HT-29 (cell line): ENCODE measurements around the gene NOL9. TPM values are rescaled to one million over a fixed set of nuclear protein-coding genes. Genes with fewer than 3 reads are reported as not detected.
"Not testable (repeated sequence)": the region's sequence is repeated elsewhere in the genome, so short reads cannot be mapped to it uniquely, and the experiment has no call there.

Source experiments
- DNase-seq: peaks from one replicate; pipeline ENCODE4 v3.0.0-alpha.2; 2015; ENCODE audit warnings: low spot score
- total RNA-seq: library from RNA; depleted of rRNA; stranded (reverse); fragments of >200 nt; shearing (Covaris generic); gene quantifications from 2 replicates; pipeline ENCODE4 v1.2.3, GENCODE V29; 2014; rRNA removed

The NOL9 gene
- 21.0 and 23.7 TPM in 2 replicates for total RNA-seq

GRCh38 chr1:6554031-6554906 is at the start of gene NOL9:
Gene NOL9, minus strand, starts transcription at chr1:6554513. Its CDS starts 11 bp downstream, at chr1:6554502.
- DNase-seq: peak; percentile 93

DNA sequence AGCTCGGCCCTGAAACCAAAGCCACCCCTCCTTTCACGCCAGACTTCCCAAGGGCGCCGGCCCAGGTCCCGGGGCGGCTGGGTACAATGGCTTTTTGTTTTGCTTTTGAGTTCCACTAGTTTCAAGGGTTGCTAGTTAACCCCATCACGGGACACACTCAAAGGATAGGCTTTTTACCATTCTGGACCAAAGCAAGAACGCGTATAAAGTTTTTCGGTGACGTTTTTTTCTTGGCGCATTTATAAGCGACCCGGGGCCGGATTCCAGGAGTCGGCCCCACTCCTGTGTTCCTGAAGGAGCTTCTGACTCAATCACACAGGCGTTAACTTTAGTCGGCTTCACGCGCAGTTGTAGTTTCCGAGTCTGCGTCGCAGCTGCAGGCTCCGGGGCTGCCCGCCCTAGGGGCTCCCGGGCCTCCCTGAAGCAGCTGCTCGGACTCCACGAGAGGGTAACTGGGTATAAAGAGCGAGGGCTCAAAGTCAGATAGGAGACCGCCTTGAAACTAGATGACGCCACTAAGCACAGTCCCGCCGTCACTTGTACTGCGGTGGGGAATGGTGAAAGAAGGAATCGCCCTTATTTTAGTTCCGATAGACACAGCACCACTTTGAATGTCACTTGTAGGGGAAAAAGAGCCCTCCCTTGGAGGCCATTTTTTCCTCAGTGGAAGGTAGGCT is 49.1 kb upstream of the NOL9 start:
- peak; percentile 75 for DNase-seq

DNA sequence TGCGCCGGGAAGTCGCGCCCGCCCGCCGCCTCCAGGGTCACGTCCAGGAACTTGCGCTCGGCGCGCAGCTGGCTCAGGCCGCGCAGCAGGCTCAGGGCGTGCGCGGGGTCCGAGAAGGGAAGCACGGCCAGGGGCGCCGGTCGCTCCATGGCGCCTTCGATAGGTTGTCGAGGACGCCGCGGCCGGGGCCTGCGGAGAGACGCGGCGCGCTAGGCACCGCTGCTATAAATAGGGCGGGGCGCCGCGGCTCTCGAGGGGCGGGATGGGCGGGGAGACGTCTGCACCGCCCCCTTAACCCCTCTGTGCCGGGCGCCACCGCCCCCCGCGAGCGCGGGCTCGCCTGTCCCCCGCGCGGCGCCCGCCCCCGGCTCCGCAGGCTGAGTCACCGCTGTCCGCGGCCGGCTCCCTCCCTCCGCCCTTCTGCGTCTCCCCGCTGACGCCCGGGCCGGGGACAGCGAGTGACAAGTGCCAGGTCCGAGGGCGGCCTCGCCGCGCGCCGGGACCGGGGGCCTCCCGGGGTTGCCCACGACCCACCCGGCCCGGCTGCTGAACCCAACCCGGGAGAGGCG is 48.4 kb upstream of the NOL9 start, which contains the start of gene KLHL21:
Gene KLHL21, minus strand, starts transcription at position 201 of the 569 bp plus-strand sequence. Its CDS starts 52 bp downstream, at position 149.
- peak; percentile 91 for DNase-seq

DNA sequence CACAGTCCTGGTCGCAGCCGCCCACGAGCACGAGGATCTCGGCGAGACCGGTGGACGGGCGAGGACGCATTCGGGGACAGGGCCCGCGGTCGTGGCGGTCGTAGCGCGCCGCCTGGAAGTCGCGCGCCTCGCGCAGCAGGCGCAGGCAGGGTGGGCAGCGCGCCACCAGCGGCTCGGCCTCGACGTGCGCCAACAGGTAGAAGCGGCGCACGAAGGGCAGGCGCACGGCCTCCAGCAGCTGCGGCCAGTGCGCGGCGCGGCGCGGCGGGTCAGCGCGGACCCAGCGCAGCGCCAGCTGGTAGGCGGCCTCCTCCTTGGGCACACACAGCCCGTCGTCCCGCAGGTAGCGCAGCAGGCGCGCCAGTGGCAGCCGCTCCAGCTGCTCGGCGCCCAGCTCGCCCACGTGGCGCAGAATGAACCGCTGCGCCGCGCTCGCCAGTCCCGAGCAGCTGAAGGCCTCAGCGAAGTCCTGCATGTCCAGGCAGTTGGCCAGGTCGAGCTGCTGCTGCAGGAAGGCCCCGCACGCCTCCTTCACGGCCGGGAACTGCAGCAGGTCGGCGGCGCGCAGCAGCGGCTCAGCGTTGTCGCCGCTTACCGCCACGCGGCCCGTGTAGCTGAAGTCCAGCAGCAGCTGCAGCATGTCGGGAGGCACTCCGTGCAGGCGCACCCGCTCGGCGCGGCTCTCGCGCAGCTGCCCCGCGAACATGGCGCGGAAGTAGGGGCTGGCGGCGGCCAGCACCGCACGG is 47.8 kb upstream of the NOL9 start:
- DNase-seq: peak; percentile 58

DNA sequence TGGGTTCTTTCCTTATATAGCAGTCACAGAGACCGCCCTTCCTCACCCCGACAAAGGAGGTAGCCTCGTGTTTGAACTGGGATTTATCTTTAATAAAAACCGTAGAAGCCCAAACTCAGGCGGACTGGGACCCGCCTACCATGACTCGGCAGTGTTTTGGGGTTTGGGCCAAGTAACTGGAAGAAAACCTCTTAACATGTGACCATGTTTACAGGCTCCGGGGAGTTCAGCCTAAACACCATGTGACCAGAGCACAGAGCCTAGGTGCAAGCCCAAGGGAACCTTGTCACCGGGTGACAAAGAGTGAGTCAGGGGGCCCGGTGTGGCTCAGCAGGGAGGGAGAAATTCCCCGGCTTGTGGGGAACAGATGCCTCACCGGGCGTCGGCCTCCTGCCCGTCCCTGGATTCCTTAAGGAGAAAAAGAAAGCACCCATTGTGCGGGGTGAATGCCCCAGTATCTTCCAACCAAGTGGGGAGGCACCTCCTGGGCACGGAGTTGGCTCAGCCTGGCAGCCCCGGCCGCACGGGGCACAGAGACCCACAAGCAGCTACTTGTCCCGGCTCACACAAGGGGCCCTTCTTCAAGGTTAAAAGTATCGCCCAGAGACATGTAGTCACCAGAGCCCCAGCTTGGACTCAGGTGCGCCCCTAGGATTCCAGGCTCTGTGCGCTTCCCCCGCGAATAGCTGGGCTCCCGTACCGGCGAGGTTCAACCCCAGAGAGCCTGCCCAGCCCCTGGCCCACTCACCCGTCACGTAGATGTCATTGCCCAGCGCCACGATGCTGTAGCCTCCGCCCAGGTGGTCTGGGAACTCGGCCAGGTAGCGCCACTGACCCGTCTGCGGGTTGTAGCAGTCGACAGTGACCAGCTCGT is 47.0 kb upstream of the NOL9 start:
- peak; percentile 75 for DNase-seq

DNA sequence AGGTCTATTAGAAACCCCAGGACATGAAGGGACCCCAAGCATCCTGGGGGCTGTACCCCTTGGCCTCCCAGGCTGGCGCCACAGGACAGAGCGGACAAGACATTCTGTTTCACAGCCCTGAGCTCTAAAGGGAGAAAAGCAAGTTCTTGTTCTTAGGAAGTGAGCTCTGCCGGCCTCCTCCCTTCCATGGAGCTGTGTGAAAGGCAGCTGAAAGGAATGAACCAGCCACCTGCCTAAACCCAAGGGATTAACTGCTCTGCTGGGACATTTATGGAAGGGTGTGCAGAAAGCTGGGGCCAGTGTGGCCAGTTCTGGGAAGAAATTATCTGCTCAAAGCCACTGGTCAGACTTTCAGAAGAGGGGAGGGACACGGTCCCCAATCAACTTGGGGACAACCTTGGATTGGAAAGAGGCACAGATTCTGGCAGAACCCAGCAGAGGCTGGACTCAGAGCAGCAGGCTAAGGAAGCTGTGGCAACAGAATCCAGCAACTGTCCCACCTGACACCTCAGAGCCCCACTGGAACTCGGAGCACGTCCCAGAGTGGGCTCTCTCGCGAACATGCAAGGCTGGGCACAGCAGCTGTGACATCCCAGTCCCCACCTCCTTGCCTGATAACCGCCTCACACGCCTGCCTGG is 46.2 kb upstream of the NOL9 start:
- DNase-seq: peak; percentile 39

DNA sequence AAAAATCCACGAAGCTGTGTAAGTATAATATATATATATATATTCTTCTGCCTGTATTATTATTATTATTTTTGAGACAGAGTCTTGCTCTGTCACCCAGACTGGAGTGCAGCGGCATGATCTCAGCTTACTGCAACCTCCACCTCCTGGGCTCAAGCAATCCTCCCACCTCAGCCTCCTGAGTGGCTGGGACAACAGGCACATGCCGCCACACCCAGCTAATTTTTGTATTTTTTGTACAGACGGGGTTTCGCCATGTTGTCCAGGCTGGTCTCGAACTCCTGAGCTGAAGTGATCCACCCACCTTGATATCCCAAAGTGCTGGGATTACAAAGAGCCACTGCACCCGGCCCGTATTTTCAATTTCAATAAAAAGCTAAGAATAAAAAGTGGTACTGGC is 45.7 kb upstream of the NOL9 start:
- not testable (repeated sequence) for DNase-seq

GRCh38 chr1:6599141-6599975 is 45.0 kb upstream of the NOL9 start:
- peak; percentile 28 for DNase-seq

DNA sequence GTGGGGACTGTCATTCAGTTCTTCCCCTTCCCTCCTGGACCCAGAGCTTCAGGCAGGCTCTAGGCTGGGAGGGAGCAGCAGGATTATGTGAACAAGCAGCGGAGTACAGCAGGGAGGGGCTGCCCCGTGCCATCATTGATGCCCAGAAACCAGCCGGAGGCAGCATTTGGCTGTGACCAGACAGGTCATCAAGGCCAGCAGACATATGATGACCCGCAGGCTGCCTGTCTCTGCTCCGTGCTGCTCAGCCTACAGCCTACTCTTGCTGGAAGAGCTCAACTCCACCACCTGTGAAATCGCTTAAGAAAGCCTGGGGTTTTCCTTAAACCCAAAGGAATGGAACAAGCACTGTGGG is 43.4 kb upstream of the NOL9 start:
- no peak for DNase-seq

- DNase-seq: no peak
These were observed 42.8 kb upstream of the NOL9 start for GRCh38 chr1:6596886-6597776.

DNA sequence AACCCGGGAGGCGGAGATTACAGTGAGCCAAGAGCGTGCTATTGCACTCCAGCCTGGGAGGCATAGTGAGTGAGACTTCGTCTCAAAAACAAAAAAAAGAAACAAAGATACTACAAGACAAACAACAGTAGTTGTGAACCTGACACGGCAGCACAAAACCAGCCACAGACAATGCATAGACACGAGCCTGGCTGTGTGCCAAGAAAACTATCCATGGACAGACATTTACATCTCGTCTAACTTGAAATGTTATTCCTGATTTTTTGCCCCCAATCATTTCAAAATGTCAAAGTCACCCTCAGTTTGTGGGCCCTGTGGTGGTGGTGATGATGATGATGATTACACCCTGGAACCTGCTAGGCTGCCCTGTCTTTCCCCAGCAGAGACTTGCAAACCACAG is 42.0 kb upstream of the NOL9 start:
- no peak for DNase-seq

- DNase-seq: no peak
These were observed 40.8 kb upstream of the NOL9 start for GRCh38 chr1:6594977-6595740.

DNA sequence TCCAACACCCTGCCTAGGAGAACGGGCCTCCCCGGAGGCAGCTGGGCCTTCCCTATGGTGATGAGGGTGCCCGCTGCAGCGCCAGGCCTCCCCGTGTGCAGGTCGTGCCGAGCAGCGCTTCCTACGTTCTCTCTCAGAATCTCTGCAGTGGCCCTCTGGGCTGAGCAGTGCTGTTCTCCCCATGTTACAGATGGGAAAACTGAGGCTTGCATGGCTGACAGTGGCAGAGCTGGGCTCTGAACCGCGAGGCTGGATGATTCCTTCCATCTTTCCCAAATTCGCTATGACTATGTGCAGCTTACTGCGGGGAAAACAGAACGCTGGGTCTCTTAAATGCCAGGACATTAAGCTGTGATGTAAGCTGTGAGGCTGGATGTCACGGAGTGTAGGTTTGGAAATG is 39.5 kb upstream of the NOL9 start:
- DNase-seq: no peak

- DNase-seq: no peak
These were observed 38.7 kb upstream of the NOL9 start for GRCh38 chr1:6592865-6593593.

DNA sequence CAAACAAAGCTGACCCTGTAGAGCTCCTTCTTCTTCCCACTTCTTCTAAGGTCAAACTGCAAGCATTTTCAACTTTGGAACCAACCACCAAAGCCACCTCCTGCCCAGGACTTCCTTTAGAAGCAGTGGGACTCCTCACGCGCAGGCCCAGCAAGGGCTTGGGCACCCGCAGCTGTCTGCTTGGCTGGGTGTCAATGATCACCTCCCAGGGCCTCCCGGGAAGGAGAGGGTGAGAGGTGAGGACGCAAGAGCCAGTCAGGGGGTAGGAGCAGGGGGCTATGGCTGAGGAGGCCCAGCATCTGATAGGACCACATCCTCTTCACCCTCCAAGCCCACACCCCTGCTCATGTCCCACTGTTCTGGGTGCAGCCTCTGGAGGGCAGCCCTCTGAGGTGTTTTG is 38.1 kb upstream of the NOL9 start:
- DNase-seq: no peak

DNA sequence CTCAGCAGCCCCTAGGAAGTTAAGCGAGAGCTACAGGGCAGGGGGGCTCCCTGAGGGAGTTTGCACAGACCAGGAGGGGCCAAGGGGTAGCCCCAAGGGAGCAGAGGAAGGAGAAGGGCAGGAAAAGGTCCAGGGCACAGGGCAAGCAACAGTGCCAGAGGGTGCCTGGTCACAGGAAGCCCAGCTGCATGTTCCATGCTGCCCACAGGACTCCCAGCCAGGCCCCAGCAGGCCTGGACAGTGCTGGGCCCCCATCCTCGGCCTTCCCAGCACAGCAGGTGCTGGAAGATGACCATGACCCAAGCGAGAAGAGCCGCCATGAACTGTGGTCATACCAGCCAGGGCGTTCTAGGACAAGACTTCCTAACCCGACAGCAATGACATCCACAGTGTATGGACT is 37.3 kb upstream of the NOL9 start:
- DNase-seq: no peak

DNA sequence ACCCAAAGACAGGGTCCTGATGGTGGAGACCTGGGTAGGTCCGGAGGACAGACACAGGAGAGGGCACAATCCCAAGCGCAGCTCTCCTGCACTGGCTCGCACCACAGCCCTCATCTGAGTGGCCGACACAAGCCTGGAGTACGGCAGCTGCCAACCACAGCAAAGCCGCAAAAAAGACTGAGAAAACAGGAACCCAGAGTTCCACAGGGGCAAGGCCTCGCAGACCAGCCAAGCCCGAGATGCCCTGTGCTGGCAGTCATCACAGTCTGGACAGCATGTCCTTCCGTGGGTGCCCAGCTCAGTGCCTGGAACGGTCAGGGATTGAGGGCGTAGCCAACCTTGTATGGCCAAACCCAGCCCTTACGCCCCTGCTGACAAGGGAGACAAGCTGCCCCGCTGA is 36.9 kb upstream of the NOL9 start:
- DNase-seq: no peak
